Endothelial cell of umbilical vein (primary cell): Measurements from ENCODE around the gene KIF19. TPM values are rescaled to one million over a fixed set of nuclear protein-coding genes. Genes with fewer than 3 reads are reported as not detected.

Source experiments
- BruUV-seq: library from RNA; stranded (reverse); fragments of 400-500 nt; replicated peaks from 2 replicates; lab custom pipeline; 2021; lab: Mats Ljungman, UMichigan
- CTCF ChIA-PET: fragments of 300-600, 350-600 bp; sonication (Branson Sonifier 250); formaldehyde crosslinking; loops from one replicate; lab custom pipeline; 2021; ENCODE audit warnings: antibody characterized with exemption, inconsistent platforms; lab: Charles Lee
- POLR2A ChIA-PET: fragments of 300-600, 350-600 bp; sonication (Branson Sonifier 250); formaldehyde crosslinking; loops from one replicate; lab custom pipeline; 2021; ENCODE audit warnings: antibody characterized with exemption, inconsistent platforms; lab: Charles Lee
- DNase-seq: peaks from one replicate; pipeline ENCODE4 v3.0.0-alpha.2; 2011; ENCODE audit warnings: low read depth, low spot score
- FAIRE-seq: peaks from 2 replicates; lab custom pipeline; 2011; peaks lifted over from hg19 to GRCh38; lab: Jason Lieb, UNC
- H2AFZ ChIP-seq: 2 replicates; pipeline ENCODE4 v1.6.0; 2012; ENCODE audit warnings: low read depth, low read length, control low read depth, inconsistent platforms
- H3K27ac ChIP-seq: 2 replicates; pipeline ENCODE4 v1.5.1; 2011; ENCODE audit warnings: low read depth, mild to moderate bottlenecking, control low read depth, low read length, moderate library complexity; ENCODE audit not compliant: insufficient read depth
- H3K27me3 ChIP-seq, 2 experiments: 2 replicates each; pipeline versions ENCODE4 v1.6.0 to v1.6.1; 2011; ENCODE audit warnings: low read length in 2 of 2, mixed read lengths in 1 of 2; ENCODE audit not compliant: control insufficient read depth in 2 of 2, insufficient read depth in 2 of 2
- H3K36me3 ChIP-seq, 2 experiments: 2 replicates in 1 of 2; 3 replicates in 1 of 2; pipeline ENCODE4 v1.5.1; 2011; ENCODE audit warnings: low read length in 2 of 2, mild to moderate bottlenecking in 1 of 2, moderate library complexity in 1 of 2; ENCODE audit not compliant: control insufficient read depth in 2 of 2, insufficient read depth in 2 of 2; ENCODE audit errors: extremely low read depth in 1 of 2
- H3K4me1 ChIP-seq: 3 replicates; pipeline ENCODE4 v1.5.1; 2011; ENCODE audit warnings: mild to moderate bottlenecking, low read length; ENCODE audit not compliant: control insufficient read depth, insufficient read depth; ENCODE audit errors: extremely low read depth
- H3K4me2 ChIP-seq: 2 replicates; pipeline ENCODE4 v1.6.1; 2011; ENCODE audit warnings: low read length, control low read depth, mixed read lengths; ENCODE audit not compliant: insufficient read depth
- H3K4me3 ChIP-seq, 3 experiments: fragments of 200-600 bp in 1 of 3; sonication (generic), shearing (Covaris generic) in 1 of 3; replicated peaks in 1 of 3; 2 replicates each; pipeline ENCODE4 v1.5.1; 2011 to 2016; ENCODE audit warnings: control low read depth in 3 of 3, low read length in 3 of 3, mild to moderate bottlenecking in 2 of 3, inconsistent platforms in 1 of 3, low read depth in 1 of 3, moderate library complexity in 1 of 3; ENCODE audit not compliant: insufficient read depth in 1 of 3
- H3K79me2 ChIP-seq: 2 replicates; pipeline ENCODE4 v1.6.0; 2012; ENCODE audit warnings: low read length, inconsistent platforms; ENCODE audit not compliant: control insufficient read depth, insufficient read depth
- H3K9ac ChIP-seq: replicated peaks from 2 replicates; pipeline ENCODE3; 2011; ENCODE audit warnings: low read length, control low read depth; ENCODE audit not compliant: insufficient read depth; ENCODE audit errors: extremely low read depth
- H3K9me1 ChIP-seq: replicated peaks from 3 replicates; pipeline ENCODE4 v1.6.0; 2011; ENCODE audit warnings: mild to moderate bottlenecking, low read length; ENCODE audit not compliant: control insufficient read depth, insufficient read depth; ENCODE audit errors: extremely low read depth
- H3K9me3 ChIP-seq: replicated peaks from 2 replicates; pipeline ENCODE4 v1.5.1; 2012; ENCODE audit warnings: low read length, inconsistent platforms; ENCODE audit not compliant: control insufficient read depth, insufficient read depth
- H4K20me1 ChIP-seq: replicated peaks from 2 replicates; pipeline ENCODE3; 2011; ENCODE audit warnings: mild to moderate bottlenecking, low read length; ENCODE audit not compliant: control insufficient read depth, insufficient read depth; ENCODE audit errors: extremely low read depth
- EZH2 ChIP-seq: IDR thresholded peaks from 2 replicates; pipeline ENCODE4 v1.6.1; 2012; ENCODE audit warnings: borderline replicate concordance, low read depth, mild to moderate bottlenecking, moderate library complexity, low read length, inconsistent platforms; ENCODE audit not compliant: severe bottlenecking
- FOS ChIP-seq: IDR thresholded peaks from 2 replicates; pipeline ENCODE4 v1.6.1; 2011; ENCODE audit warnings: mild to moderate bottlenecking, low read length, moderate library complexity, borderline replicate concordance; ENCODE audit not compliant: insufficient read depth
- GATA2 ChIP-seq: IDR thresholded peaks from 2 replicates; pipeline ENCODE4 v1.7.0; 2011; ENCODE audit warnings: low read depth, mild to moderate bottlenecking, moderate library complexity, mixed read lengths, low read length; ENCODE audit not compliant: insufficient read length, insufficient read depth
- JUN ChIP-seq: IDR thresholded peaks from 2 replicates; pipeline ENCODE4 v1.6.1; 2011; ENCODE audit warnings: borderline replicate concordance, low read depth; ENCODE audit not compliant: insufficient read length, insufficient read depth
- MYC ChIP-seq: IDR thresholded peaks from one replicate; pipeline ENCODE4 v1.6.1; 2011; ENCODE audit warnings: mild to moderate bottlenecking, low read depth, low read length
- POLR2A ChIP-seq: IDR thresholded peaks from 2 replicates; pipeline ENCODE4 v1.6.1; 2012; ENCODE audit warnings: low read depth, mild to moderate bottlenecking, control low read depth, low read length
- POLR2AphosphoS5 ChIP-seq: IDR thresholded peaks from 2 replicates; pipeline ENCODE4 v1.6.1; 2012; ENCODE audit warnings: low read depth, mild to moderate bottlenecking, control low read depth, low read length, moderate library complexity; ENCODE audit not compliant: insufficient read depth
- dilution Hi-C: fragments of 300-500 bp; cut with MboI; formaldehyde crosslinking; loops from one replicate; pipeline ENCODE4 v1.15.0; 2019; ENCODE audit warnings: low sequenced_read_pairs; ENCODE audit not compliant: extremely low pct_ligation_motif_present
- intact Hi-C: fragments of 100-400 bp; cut with micrococcal nuclease; formaldehyde crosslinking; loops from one replicate; pipeline ENCODE4 v1.10.0; 2022
- polyA plus RNA-seq, 4 experiments: library from polyadenylated mRNA; depleted of rRNA in 3 of 4; stranded (reverse) in 3 of 4; unstranded in 1 of 4; fragments of >200 nt; gene quantifications; 2 replicates each; pipeline versions ENCODE4 v1.2.1 to v1.2.3, GENCODE V29; 2011 to 2012; ENCODE audit warnings: missing spikeins in 1 of 4
- total RNA-seq: library from RNA; stranded (reverse); gene quantifications from 2 replicates; pipeline ENCODE4 v1.2.3, GENCODE V29; 2021
- TF ChIP-seq, protein P1 (sequence below): IDR thresholded peaks from 2 replicates; pipeline ENCODE4 v1.6.1; 2011; ENCODE audit not compliant: insufficient read depth, insufficient read length
- TF ChIP-seq, protein P2 (sequence below), 2 donors: IDR thresholded peaks; 1 replicate in 1 of 2; 2 replicates in 1 of 2; pipeline ENCODE4 v1.5.1; 2011; ENCODE audit warnings: low read length in 2 of 2, mild to moderate bottlenecking in 2 of 2, moderate library complexity in 2 of 2, control low read depth in 1 of 2, inconsistent platforms in 1 of 2, low read depth in 1 of 2; ENCODE audit not compliant: insufficient read depth in 1 of 2; ENCODE audit errors: extremely low read depth in 1 of 2

The KIF19 gene
- total and polyA plus RNA-seq, 2 donors (not counting 3 experiments of a cell fraction or from before 2014, with no cell fraction given), result 0.10 to 0.84 TPM

DNA sequence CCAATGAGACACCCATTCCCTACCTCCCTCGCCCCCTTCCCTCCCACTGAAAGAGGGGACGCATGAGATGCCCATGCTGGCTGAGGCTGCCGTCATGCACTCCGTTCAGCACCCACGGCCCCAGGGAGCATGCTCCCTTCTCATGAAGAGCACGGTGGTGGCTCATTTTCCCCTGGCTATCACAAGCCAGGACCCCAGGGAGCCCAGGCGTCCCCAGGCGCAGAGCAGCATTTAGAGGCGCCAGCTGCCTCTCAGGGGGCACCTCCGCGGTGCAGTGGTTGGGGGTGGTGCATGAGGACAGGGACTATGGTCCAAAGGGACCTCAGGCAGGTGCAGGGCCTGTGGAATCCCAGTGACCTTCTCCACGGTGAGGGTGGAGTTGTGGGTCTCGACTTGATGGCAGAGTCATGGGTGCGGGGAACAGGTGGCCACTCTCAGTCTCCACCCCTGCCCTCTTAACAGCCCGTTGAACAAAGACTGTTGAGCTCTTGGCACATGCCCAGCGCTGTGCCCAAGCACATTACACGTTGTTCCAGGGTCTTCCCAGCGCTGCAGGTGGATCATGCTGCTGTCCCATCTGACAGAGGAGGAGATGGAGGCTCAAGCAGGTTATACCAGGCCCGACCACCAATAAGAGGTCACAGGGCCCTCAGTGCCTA is 13.6 kb downstream of the KIF19 start:
- dilution Hi-C loops, result no loop called here
- H3K27me3 ChIP-seq, result no peaks in the 10 kb centered on the region
- BruUV-seq, result no TSS peak
- H3K9me3 ChIP-seq, result no peaks in the 10 kb centered on the region
- POLR2A ChIA-PET, result no interaction called here
- no peak overlapping the region for H3K4me2 ChIP-seq
- no peaks in the 10 kb centered on the region for H4K20me1 ChIP-seq
- H3K4me3 ChIP-seq, result no peak overlapping the region
- no peak overlapping the region for H3K9ac ChIP-seq
- no peaks in the 10 kb centered on the region for H3K79me2 ChIP-seq
- intact Hi-C loops, result no loop called here
- H3K36me3 ChIP-seq, result no peaks in the 10 kb centered on the region
- FAIRE-seq (no peak), DNase-seq (no peak)
- H3K4me1 ChIP-seq, result peaks cover under 1% of the 10 kb centered on the region
- no peak overlapping the region for H2AFZ ChIP-seq
- no peak overlapping the region for H3K27ac ChIP-seq
- H3K9me1 ChIP-seq, result no peaks in the 10 kb centered on the region
- CTCF ChIA-PET, result no interaction called here
- no peak for TF ChIP-seq POLR2A
- TF ChIP-seq, protein P1, sequence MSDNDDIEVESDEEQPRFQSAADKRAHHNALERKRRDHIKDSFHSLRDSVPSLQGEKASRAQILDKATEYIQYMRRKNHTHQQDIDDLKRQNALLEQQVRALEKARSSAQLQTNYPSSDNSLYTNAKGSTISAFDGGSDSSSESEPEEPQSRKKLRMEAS, result no peak
- no peak for TF ChIP-seq EZH2
- no peak for TF ChIP-seq FOS
- no peak for TF ChIP-seq GATA2
- no peak for TF ChIP-seq JUN
- TF ChIP-seq POLR2AphosphoS5, result no peak
- TF ChIP-seq, protein P2, sequence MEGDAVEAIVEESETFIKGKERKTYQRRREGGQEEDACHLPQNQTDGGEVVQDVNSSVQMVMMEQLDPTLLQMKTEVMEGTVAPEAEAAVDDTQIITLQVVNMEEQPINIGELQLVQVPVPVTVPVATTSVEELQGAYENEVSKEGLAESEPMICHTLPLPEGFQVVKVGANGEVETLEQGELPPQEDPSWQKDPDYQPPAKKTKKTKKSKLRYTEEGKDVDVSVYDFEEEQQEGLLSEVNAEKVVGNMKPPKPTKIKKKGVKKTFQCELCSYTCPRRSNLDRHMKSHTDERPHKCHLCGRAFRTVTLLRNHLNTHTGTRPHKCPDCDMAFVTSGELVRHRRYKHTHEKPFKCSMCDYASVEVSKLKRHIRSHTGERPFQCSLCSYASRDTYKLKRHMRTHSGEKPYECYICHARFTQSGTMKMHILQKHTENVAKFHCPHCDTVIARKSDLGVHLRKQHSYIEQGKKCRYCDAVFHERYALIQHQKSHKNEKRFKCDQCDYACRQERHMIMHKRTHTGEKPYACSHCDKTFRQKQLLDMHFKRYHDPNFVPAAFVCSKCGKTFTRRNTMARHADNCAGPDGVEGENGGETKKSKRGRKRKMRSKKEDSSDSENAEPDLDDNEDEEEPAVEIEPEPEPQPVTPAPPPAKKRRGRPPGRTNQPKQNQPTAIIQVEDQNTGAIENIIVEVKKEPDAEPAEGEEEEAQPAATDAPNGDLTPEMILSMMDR (IDR thresholded peaks at IDR 0.05; ENCODE audit: extremely low read depth in 1 of 2, insufficient read depth in 1 of 2, low read depth in 1 of 2, low read length in 2 of 2), result no peak
- no peak for TF ChIP-seq MYC
